Left lung (tissue), 10 donors: ENCODE measurements around the gene DEXI. TPM values are rescaled to one million over a fixed set of nuclear protein-coding genes. Genes with fewer than 3 reads are reported as not detected.

Source experiments
- ATAC-seq: fragments of 200-7000 bp; cut with Tn5 transposase; one replicate; pipeline ENCODE4 v1.9.1; 2020; ENCODE audit warnings: moderate library complexity
- DNase-seq, 4 donors: peaks; one replicate each; pipeline ENCODE4 v3.0.0-alpha.2; 2013 to 2020
- H3K27ac ChIP-seq, 2 donors: fragments of 200-600 bp; sonication (generic) in 1 of 2; one replicate each; pipeline versions ENCODE4 v1.5.0 to v1.8.0; 2020 to 2021
- H3K27me3 ChIP-seq, 2 donors: fragments of 200-600 bp; sonication (generic) in 1 of 2; one replicate each; pipeline versions ENCODE4 v1.5.0 to v1.8.0; 2020 to 2021
- H3K36me3 ChIP-seq, 2 donors: fragments of 200-600 bp; sonication (generic) in 1 of 2; one replicate each; pipeline versions ENCODE4 v1.5.0 to v1.8.0; 2020 to 2021
- H3K4me1 ChIP-seq, 2 donors: fragments of 200-600 bp; one replicate each; pipeline ENCODE4 v1.8.0; 2021
- H3K4me3 ChIP-seq, 2 donors: fragments of 200-600 bp; sonication (generic) in 1 of 2; one replicate each; pipeline versions ENCODE4 v1.5.0 to v1.8.0; 2020 to 2021; ENCODE audit warnings: mild to moderate bottlenecking in 1 of 2
- H3K9me3 ChIP-seq, 2 donors: fragments of 200-600 bp; sonication (generic) in 1 of 2; one replicate each; pipeline versions ENCODE4 v1.5.0 to v1.8.0; 2020 to 2021
- CTCF ChIP-seq, 2 donors: fragments of 200-600 bp; sonication (generic) in 1 of 2; IDR thresholded peaks; one replicate each; pipeline versions ENCODE4 v1.5.0 to v1.8.0; 2021; ENCODE audit warnings: antibody characterized with exemption in 2 of 2
- intact Hi-C, 2 donors: fragments of 100-400 bp; cut with DNase I; formaldehyde crosslinking; loops; one replicate each; pipeline versions ENCODE4 v1.11.2 to v1.14.2; 2022
- polyA plus RNA-seq, 6 donors: library from polyadenylated mRNA; unstranded; fragments of 120-200 nt; gene quantifications; one replicate each; pipeline ENCODE4 v1.2.1, GENCODE V29; 2013; ENCODE audit not compliant: insufficient read length in 6 of 6
- total RNA-seq, 2 donors: library from RNA; stranded (reverse); fragmentation: NEBNext Ultra II Directional; extraction: Animal tissue kit (Norgen Biotek cat#: 25700); gene quantifications; one replicate each; pipeline ENCODE4 v1.2.1, GENCODE V29; 2021
- donor health status: DM: no; HTN: yes; CAD: no.
- donor health status: DM: no; HTN: no; CAD: no.

Gene DEXI
- total and polyA plus RNA-seq, 8 donors: 30.2 to 54.7 (median 43.5) TPM

- Histone ChIP-seq H3K9me3 (no peaks in the 10 kb centered on the region), H3K27me3 (no peaks in the 10 kb centered on the region), H3K4me3 (no peak overlapping the region), H3K4me1 (peaks cover 16 to 39% of the 10 kb centered on the region in 2 donors), H3K27ac (peak overlapping the region in 1 of 2 donors; percentile 17), H3K36me3 (peaks cover 0 to 48% of the 10 kb centered on the region in 2 donors)
- ATAC-seq (peak; percentile 93), DNase-seq (peak in 3 of 4 donors; percentile 81 to 94 (median 92))
- TF ChIP-seq CTCF (IDR thresholded peaks at IDR 0.05): peak; percentile 92 to 95
- intact Hi-C loops: loop anchor here in 1 of 2 donors (10.0 kb wide), 1 partner anchor 154 kb away; no protein-coding TSS in a partner anchor
Measured at GRCh38 chr16:10918294-10919002, 23.8 kb downstream of the DEXI start.

GRCh38 chr16:10916534-10916933 is 25.7 kb downstream of the DEXI start:
- DNase-seq (no peak), ATAC-seq (no peak)
- no peaks in the 10 kb centered on the region for H3K27me3 ChIP-seq
- no peak overlapping the region for H3K27ac ChIP-seq
- no peak for TF ChIP-seq CTCF (IDR thresholded peaks at IDR 0.05)
- intact Hi-C loops: loop anchor here in 1 of 2 donors (10.0 kb wide), 1 partner anchor 152 kb away; no protein-coding TSS in a partner anchor
- H3K9me3 ChIP-seq: no peaks in the 10 kb centered on the region
- H3K36me3 ChIP-seq: peaks cover 0 to 31% of the 10 kb centered on the region in 2 donors
- no peak overlapping the region for H3K4me3 ChIP-seq
- peaks cover 11 to 27% of the 10 kb centered on the region in 2 donors for H3K4me1 ChIP-seq

GRCh38 chr16:10911267-10911666 is 31.0 kb downstream of the DEXI start:
- TF ChIP-seq CTCF (IDR thresholded peaks at IDR 0.05): no peak
- H3K36me3 ChIP-seq: peaks cover 0 to 63% of the 10 kb centered on the region in 2 donors
- no peaks in the 10 kb centered on the region for H3K9me3 ChIP-seq
- H3K4me3 ChIP-seq: no peak overlapping the region
- H3K27ac ChIP-seq: no peak overlapping the region
- DNase-seq: no peak
- H3K4me1 ChIP-seq: peaks cover 0 to 8% of the 10 kb centered on the region in 2 donors
- intact Hi-C loops: loop anchor here in 1 of 2 donors (10.0 kb wide), 1 partner anchor 146 kb away; no protein-coding TSS in a partner anchor
- ATAC-seq: no peak
- H3K27me3 ChIP-seq: no peaks in the 10 kb centered on the region

- H3K36me3 ChIP-seq: peaks cover 0 to 82% of the 10 kb centered on the region in 2 donors
- H3K27ac ChIP-seq: no peak overlapping the region
- no peaks in the 10 kb centered on the region for H3K9me3 ChIP-seq
- H3K4me1 ChIP-seq: peaks cover 0 to 6% of the 10 kb centered on the region in 2 donors
- H3K27me3 ChIP-seq: no peaks in the 10 kb centered on the region
- DNase-seq (no peak), ATAC-seq (no peak)
- H3K4me3 ChIP-seq: no peak overlapping the region
- intact Hi-C loops: no loop called here
- TF ChIP-seq CTCF (IDR thresholded peaks at IDR 0.05): no peak
Measured at GRCh38 chr16:10907757-10908045, 34.6 kb downstream of the DEXI start.

GRCh38 chr16:10906914-10907756 is 35.1 kb downstream of the DEXI start:
- Histone ChIP-seq H3K4me3 (no peak overlapping the region), H3K36me3 (peaks cover 0 to 88% of the 10 kb centered on the region in 2 donors), H3K27ac (no peak overlapping the region), H3K27me3 (no peaks in the 10 kb centered on the region), H3K9me3 (no peaks in the 10 kb centered on the region), H3K4me1 (peaks cover 0 to 6% of the 10 kb centered on the region in 2 donors)
- peak in 3 of 4 donors; percentile 33 to 83 (median 71) for DNase-seq
- peak; percentile 67 for ATAC-seq
- no peak for TF ChIP-seq CTCF (IDR thresholded peaks at IDR 0.05)
- intact Hi-C loops: no loop called here
